ENCODE results near the gene DNMT3B.
A peak's percentile ranks its signal among the peaks of the same experiment; 100 is the strongest.

Gene DNMT3B

GRCh38 chr20:32777177-32777956 lies 15.2 kb downstream of the DNMT3B start:
- TF ChIP-seq, protein P1, sequence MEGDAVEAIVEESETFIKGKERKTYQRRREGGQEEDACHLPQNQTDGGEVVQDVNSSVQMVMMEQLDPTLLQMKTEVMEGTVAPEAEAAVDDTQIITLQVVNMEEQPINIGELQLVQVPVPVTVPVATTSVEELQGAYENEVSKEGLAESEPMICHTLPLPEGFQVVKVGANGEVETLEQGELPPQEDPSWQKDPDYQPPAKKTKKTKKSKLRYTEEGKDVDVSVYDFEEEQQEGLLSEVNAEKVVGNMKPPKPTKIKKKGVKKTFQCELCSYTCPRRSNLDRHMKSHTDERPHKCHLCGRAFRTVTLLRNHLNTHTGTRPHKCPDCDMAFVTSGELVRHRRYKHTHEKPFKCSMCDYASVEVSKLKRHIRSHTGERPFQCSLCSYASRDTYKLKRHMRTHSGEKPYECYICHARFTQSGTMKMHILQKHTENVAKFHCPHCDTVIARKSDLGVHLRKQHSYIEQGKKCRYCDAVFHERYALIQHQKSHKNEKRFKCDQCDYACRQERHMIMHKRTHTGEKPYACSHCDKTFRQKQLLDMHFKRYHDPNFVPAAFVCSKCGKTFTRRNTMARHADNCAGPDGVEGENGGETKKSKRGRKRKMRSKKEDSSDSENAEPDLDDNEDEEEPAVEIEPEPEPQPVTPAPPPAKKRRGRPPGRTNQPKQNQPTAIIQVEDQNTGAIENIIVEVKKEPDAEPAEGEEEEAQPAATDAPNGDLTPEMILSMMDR (conservative IDR thresholded peaks at IDR 0.05; ENCODE audit: low read depth, low read length): no peak
- no peak for DNase-seq (ENCODE audit: low read depth)
- no peak overlapping the region for H3K4me3 ChIP-seq (ENCODE audit: low read length)

DNA sequence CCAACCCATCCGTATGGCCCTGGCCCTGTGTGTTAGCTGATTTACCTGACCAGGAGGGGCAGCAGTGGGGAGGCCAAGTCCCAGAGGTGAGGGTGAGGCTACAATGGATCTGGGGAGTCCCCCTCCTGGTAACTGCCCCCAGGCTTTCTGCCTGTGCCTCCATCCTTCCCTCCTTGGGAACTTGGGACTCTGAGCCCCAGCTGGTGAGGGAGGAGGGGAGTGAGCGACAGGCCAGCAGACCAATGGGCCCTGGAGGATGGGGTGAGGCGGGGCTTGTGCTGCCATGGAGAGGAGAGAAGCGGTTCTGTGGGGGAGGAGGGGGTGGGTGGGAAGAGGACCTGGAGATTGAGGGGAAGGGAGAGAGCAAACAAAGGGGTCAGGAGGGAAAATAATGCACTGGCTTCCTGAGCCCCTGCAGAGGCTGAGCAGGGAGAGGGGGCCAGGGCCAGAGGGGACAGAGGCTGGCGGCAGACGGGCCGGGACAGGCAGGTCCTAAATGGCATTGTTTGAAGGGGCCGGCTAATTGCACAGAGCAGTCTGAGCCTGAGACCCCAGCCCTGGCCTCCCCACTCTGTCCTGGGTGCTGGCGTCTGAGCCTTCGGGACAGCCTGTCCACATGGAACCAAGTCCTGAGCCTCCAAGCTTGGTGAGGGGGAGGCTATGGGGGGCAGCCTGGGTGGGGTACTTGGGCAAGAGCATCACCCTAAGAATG lies 17.5 kb downstream of the DNMT3B start:
- DNase-seq (ENCODE audit: low read depth): no peak
- TF ChIP-seq, protein P1 (conservative IDR thresholded peaks at IDR 0.05; ENCODE audit: low read depth, low read length): peak; percentile 3
- H3K4me3 ChIP-seq (ENCODE audit: low read length): no peak overlapping the region

- TF ChIP-seq, protein P1 (conservative IDR thresholded peaks at IDR 0.05; ENCODE audit: low read depth, low read length): no peak
- no peak overlapping the region for H3K4me3 ChIP-seq (ENCODE audit: low read length)
- DNase-seq (ENCODE audit: low read depth): no peak
These were observed 18.1 kb downstream of the DNMT3B start for GRCh38 chr20:32780278-32780677.

DNA sequence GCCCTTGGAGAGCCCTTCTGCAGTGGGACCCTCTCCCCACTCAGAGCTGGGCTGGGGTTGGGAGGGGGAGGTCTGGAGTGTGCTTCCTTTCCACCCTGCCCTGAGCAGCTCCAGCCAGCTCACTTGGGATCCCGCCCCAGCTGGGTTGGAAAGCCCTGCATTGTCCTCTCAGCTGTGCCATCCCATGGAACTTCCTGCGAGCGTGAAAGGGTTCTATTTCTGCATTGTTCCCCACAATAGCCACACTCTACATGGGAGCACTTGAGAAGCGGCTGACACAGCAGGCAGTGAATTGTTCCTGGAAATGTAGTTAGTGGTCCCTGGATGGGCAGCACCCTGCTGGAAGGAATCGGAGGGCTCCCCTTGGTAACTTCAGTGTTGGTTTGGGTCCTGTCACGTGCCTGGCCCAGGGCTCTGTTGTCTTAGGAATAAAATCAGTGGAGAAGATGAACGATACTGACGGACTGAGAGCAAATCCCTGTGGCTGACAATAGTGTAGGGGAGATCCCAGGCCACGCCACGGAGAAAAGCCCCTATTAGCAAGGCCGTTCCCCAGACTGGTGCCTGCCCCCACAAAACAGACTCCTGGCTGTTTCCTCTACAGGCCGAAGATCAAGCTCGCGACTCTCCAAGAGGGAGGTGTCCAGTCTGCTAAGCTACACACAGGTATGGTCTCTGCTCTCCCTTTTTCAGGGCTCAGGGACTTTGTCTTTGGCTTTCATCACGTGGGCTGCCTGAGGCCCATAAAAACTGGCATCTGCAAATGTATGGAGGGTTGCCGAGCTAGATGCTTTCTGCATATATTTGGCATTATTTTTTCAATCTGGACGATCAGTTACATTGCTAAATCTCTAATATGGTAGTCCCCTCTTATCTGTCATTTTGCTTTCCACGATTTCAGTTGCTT lies 18.8 kb downstream of the DNMT3B start:
- no peak overlapping the region for H3K4me3 ChIP-seq (ENCODE audit: low read length)
- DNase-seq (ENCODE audit: low read depth): no peak
- TF ChIP-seq, protein P1 (conservative IDR thresholded peaks at IDR 0.05; ENCODE audit: low read depth, low read length): no peak

DNA sequence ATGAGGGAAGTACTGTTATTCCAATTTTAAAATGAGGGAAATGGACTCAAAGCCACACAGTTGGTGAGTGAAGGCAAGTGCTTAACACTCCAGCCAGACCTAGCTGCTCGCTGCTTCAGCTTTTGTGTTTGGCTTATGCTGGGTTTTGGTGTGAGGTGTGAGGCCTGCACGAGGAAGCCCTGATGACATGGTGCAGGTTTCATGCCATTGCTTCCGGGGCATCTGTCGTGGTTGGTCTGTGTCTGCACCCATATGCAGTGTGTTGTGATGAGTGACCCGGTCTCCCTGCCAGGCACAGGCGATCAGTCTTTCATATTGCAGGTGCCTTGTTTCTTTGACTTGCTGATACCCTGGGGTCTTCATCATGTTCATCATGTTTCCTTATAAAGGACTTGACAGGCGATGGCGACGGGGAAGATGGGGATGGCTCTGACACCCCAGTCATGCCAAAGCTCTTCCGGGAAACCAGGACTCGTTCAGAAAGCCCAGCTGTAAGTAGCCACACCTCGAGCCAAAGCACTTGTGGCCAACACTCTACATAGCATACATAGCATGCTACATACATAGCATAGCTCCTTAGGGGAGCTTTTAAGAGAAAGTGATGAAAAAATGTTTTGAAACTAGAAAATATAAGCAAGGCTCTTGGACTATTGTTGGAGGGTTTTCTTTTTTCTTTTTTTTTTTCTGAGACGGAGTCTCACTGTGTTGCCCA lies 22.3 kb downstream of the DNMT3B start:
- H3K4me3 ChIP-seq (ENCODE audit: low read length): no peak overlapping the region
- TF ChIP-seq, protein P1 (conservative IDR thresholded peaks at IDR 0.05; ENCODE audit: low read depth, low read length): no peak
- no peak for DNase-seq (ENCODE audit: low read depth)

DNA sequence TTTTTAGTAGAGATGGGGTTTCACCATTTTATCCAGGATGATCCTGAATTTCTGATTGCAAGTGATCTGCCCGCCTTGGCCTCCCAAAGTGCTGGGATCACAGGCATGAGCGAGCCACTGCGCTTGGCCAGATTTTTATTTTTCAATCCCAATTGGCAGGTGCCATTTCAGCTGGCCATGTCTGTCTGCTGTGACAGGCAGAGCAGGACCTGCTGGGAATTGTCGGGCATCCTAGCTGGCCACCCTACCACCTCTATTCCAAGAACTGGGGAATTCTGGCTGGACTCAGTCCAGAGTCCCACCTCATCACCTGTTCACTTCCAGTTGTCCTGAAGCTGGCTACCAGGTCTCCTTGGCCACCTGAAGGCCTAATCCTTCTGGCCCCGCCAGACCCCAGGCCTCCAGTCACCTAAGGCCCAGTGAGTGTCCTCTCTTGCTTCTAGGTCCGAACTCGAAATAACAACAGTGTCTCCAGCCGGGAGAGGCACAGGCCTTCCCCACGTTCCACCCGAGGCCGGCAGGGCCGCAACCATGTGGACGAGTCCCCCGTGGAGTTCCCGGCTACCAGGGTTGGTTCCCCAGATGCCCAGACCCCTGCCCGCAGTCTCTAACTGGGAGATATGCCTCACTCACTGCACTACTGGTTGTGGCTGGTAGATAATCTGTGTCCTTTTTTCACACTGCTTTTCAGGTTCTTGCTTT lies 24.0 kb downstream of the DNMT3B start:
- DNase-seq (ENCODE audit: low read depth): no peak
- TF ChIP-seq, protein P1 (conservative IDR thresholded peaks at IDR 0.05; ENCODE audit: low read depth, low read length): no peak
- H3K4me3 ChIP-seq (ENCODE audit: low read length): no peak overlapping the region

All from retinal pigment epithelial cell (primary cell).